Ovary (tissue), 9 donors: Measurements from ENCODE around the gene COPS8. TPM values are rescaled to one million over a fixed set of nuclear protein-coding genes. Genes with fewer than 3 reads are reported as not detected.

Experiments
- DNase-seq, 5 donors: peaks; one replicate each; pipeline ENCODE4 v3.0.0-alpha.2; 2019 to 2020
- H3K27ac ChIP-seq, 2 donors: fragments of 200-600 bp; one replicate each; pipeline versions ENCODE4 v1.5.1 to v1.8.0; 2019 to 2022
- H3K27me3 ChIP-seq: fragments of 200-600 bp; one replicate; pipeline ENCODE4 v1.8.0; 2022
- H3K36me3 ChIP-seq: fragments of 200-600 bp; sonication (generic); one replicate; pipeline ENCODE4 v1.5.1; 2019
- H3K4me1 ChIP-seq: one replicate; pipeline ENCODE4 v1.8.1; 2013; ENCODE audit warnings: mild to moderate bottlenecking, moderate library complexity; ENCODE audit not compliant: insufficient read depth
- H3K4me3 ChIP-seq: fragments of 200-600 bp; sonication (generic); one replicate; pipeline ENCODE4 v1.5.1; 2017
- H3K9me3 ChIP-seq, 2 donors: fragments of 200-600 bp in 1 of 2; sonication (generic) in 1 of 2; one replicate each; pipeline versions ENCODE4 v1.5.1 to v1.8.1; 2013 to 2019; ENCODE audit warnings: mild to moderate bottlenecking in 1 of 2, moderate library complexity in 1 of 2
- CTCF ChIP-seq, 3 donors: fragments of 450-650 bp in 2 of 3; fragments of 200-600 bp in 1 of 3; IDR thresholded peaks; one replicate each; pipeline versions ENCODE4 v1.5.1 to v1.8.0; 2016 to 2022; ENCODE audit warnings: antibody characterized with exemption in 3 of 3, mild to moderate bottlenecking in 1 of 3
- EP300 ChIP-seq: sonication (generic); formaldehyde crosslinking; IDR thresholded peaks from one replicate; pipeline ENCODE4 v1.6.1; 2017; ENCODE audit warnings: antibody characterized with exemption
- POLR2A ChIP-seq: fragments of 450-650 bp; IDR thresholded peaks from one replicate; pipeline ENCODE4 v1.6.1; 2017; ENCODE audit warnings: antibody characterized with exemption, mild to moderate bottlenecking, moderate library complexity
- WGBS, 3 donors: extraction: QIAGEN DNeasy Blood & Tissue Kit in 1 of 3; methylation state at CpG; one replicate each; pipeline versions ENCODE4 v1.1.5 to v1.1.7; 2013 to 2017; 5-methylcytosine and 5-hydroxymethylcytosine counted together
- intact Hi-C, 4 donors: fragments of 100-400 bp; cut with DNase I; formaldehyde crosslinking; loops; one replicate each; pipeline versions ENCODE4 v1.11.0 to v1.15.1; 2022 to 2023
- polyA plus RNA-seq, 2 donors: library from polyadenylated mRNA; stranded (reverse); fragments of 200-250 nt in 1 of 2; fragments of 350-450 nt in 1 of 2; fragmentation: Illumina TruSeq in 1 of 2; extraction: RNeasy Lipid Tissue Mini Kit (QIAGEN cat#74804) in 1 of 2; gene quantifications; one replicate each; pipeline ENCODE4 v1.2.3, GENCODE V29; 2013 to 2014
- total RNA-seq, 7 donors: library from RNA; depleted of rRNA in 2 of 7; stranded (reverse); fragments of >200 nt in 2 of 7; fragmentation: NEBNext Ultra II Directional in 3 of 7; extraction: Animal tissue kit (Norgen Biotek cat#: 25700) in 3 of 7; gene quantifications; one replicate each; pipeline versions ENCODE4 v1.1.0 to v1.2.4, GENCODE V29; 2016 to 2023
- donor health status: DM: no; HTN: no; CAD: no; lungs with moderate emphysema.
- donor health status: DM: no; HTN: no; CAD: no.
- donor health status: Bipolar disorder and iron deficiency.
- donor health status: DM: yes; HTN: yes; CAD: no.
- donor health status: DM: no; HTN: no; CAD: no.
- donor health status: DM: yes; HTN: yes; CAD: no.

The COPS8 gene
- total and polyA plus RNA-seq, 9 donors: 43.9 to 116 (median 56.6) TPM

GRCh38 chr2:237143676-237144440, 58.2 kb downstream of the COPS8 start:
- 57 to 63% (median 57%) methylated on average over 5 of the region's 5 CpGs for WGBS, 3 donors
- Histone ChIP-seq H3K4me1 (no peaks in the 10 kb centered on the region), H3K27ac (no peak overlapping the region), H3K36me3 (no peaks in the 10 kb centered on the region), H3K9me3 (no peaks in the 10 kb centered on the region), H3K4me3 (no peak overlapping the region), H3K27me3 (no peaks in the 10 kb centered on the region)
- TF ChIP-seq POLR2A: no peak
- TF ChIP-seq EP300: no peak
- no peak for TF ChIP-seq CTCF (IDR thresholded peaks at IDR 0.05)
- DNase-seq: no peak
- intact Hi-C loops: no loop called here

- intact Hi-C loops: no loop called here
- Histone ChIP-seq H3K4me1 (no peaks in the 10 kb centered on the region), H3K27me3 (no peaks in the 10 kb centered on the region), H3K4me3 (no peak overlapping the region), H3K9me3 (no peaks in the 10 kb centered on the region), H3K36me3 (no peaks in the 10 kb centered on the region), H3K27ac (no peak overlapping the region)
- WGBS, 3 donors: 76 to 87% (median 76%) methylated on average over 3 of the region's 3 CpGs
- DNase-seq: no peak
- TF ChIP-seq EP300 (no peak), CTCF (IDR thresholded peaks at IDR 0.05) (no peak), POLR2A (no peak)
These were observed 58.8 kb downstream of the COPS8 start for GRCh38 chr2:237144516-237144915.

DNA sequence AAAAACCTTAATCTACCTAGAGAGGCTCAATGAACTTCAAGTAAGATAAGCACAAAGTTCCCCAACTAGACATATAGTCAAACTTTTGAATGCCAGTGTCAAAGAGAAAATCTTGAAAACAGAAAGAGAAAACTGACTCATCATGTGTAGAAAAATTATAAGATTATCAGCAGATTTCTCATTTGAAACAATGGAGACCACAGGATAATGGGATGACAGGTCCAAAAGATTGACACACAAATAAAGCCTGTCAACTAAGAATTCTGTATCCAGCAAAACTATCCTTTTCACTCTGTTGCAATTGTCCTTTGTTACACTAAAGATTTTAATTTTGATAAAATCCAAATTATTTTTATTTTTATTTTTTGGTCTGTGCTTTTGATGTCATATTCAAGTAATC, 61.6 kb downstream of the COPS8 start:
- no peak overlapping the region for H3K27ac ChIP-seq
- H3K9me3 ChIP-seq: no peaks in the 10 kb centered on the region
- intact Hi-C loops: no loop called here
- TF ChIP-seq CTCF (IDR thresholded peaks at IDR 0.05) (no peak), EP300 (no peak), POLR2A (no peak)
- DNase-seq: no peak
- no peaks in the 10 kb centered on the region for H3K27me3 ChIP-seq
- H3K36me3 ChIP-seq: no peaks in the 10 kb centered on the region
- H3K4me1 ChIP-seq: no peaks in the 10 kb centered on the region
- H3K4me3 ChIP-seq: no peak overlapping the region

GRCh38 chr2:237148624-237149023, 62.9 kb downstream of the COPS8 start:
- 87 to 93% (median 91%) methylated on average over 4 of the region's 4 CpGs for WGBS, 3 donors
- intact Hi-C loops: no loop called here

More at GRCh38 chr2:237148624-237149023, 62.9 kb downstream of the COPS8 start:
- Histone ChIP-seq H3K36me3 (no peaks in the 10 kb centered on the region), H3K27me3 (no peaks in the 10 kb centered on the region), H3K27ac (no peak overlapping the region), H3K9me3 (no peaks in the 10 kb centered on the region), H3K4me1 (no peaks in the 10 kb centered on the region), H3K4me3 (no peak overlapping the region)
- DNase-seq: no peak
- TF ChIP-seq POLR2A (no peak), EP300 (no peak), CTCF (IDR thresholded peaks at IDR 0.05) (no peak)
